Measurements from ENCODE around the gene P2RY2.

DNA sequence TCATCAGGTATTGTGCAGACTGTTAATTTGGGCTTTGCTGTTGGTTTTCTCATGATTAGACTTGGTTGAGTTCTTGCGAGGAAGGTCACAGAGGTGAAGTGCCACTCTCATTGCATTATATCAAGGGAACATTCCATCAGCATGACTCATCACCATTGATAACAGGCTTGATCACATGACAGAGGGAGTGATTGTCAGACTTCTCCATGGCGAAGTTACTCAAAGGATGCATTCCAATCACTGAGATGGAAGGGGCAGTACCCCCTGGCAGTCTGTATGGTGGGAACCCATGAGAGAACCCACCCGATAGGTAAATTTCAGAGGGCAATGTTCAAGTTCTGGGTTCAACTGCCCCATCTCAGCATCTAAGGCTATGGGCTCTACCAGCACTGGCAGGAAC is 19.4 kb upstream of the P2RY2 start:
- TF ChIP-seq SMARCA5 (IDR thresholded peaks at IDR 0.05) (no peak), CREB1 (IDR thresholded peaks at IDR 0.05; ENCODE audit: low read depth) (no peak), ASH2L (IDR thresholded peaks at IDR 0.05; ENCODE audit: borderline replicate concordance, low read depth) (no peak), EP300 (IDR thresholded peaks at IDR 0.05; ENCODE audit: borderline replicate concordance in 1 of 2, control insufficient read depth in 1 of 2, low read depth in 2 of 2, low read length in 2 of 2) (no peak), POLR2A (IDR thresholded peaks at IDR 0.05; ENCODE audit: low read depth, low read length) (no peak), ZZZ3 (IDR thresholded peaks at IDR 0.05; ENCODE audit: control insufficient read depth, insufficient read length, low read depth) (no peak), KDM1A (IDR thresholded peaks at IDR 0.05; ENCODE audit: borderline replicate concordance) (no peak)
- TF ChIP-seq, protein P1, sequence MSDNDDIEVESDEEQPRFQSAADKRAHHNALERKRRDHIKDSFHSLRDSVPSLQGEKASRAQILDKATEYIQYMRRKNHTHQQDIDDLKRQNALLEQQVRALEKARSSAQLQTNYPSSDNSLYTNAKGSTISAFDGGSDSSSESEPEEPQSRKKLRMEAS (IDR thresholded peaks at IDR 0.05; ENCODE audit: low read depth, low read length): no peak
- TF ChIP-seq, protein P2, sequence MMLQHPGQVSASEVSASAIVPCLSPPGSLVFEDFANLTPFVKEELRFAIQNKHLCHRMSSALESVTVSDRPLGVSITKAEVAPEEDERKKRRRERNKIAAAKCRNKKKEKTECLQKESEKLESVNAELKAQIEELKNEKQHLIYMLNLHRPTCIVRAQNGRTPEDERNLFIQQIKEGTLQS (IDR thresholded peaks at IDR 0.05; ENCODE audit: borderline replicate concordance, extremely low read depth, low read depth, low read length): no peak
- TF ChIP-seq, protein P3, sequence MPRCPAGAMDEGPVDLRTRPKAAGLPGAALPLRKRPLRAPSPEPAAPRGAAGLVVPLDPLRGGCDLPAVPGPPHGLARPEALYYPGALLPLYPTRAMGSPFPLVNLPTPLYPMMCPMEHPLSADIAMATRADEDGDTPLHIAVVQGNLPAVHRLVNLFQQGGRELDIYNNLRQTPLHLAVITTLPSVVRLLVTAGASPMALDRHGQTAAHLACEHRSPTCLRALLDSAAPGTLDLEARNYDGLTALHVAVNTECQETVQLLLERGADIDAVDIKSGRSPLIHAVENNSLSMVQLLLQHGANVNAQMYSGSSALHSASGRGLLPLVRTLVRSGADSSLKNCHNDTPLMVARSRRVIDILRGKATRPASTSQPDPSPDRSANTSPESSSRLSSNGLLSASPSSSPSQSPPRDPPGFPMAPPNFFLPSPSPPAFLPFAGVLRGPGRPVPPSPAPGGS (IDR thresholded peaks at IDR 0.05; ENCODE audit: borderline replicate concordance, insufficient read depth, low read depth, low read length, poor library complexity, severe bottlenecking): no peak
- TF ChIP-seq, protein P4, sequence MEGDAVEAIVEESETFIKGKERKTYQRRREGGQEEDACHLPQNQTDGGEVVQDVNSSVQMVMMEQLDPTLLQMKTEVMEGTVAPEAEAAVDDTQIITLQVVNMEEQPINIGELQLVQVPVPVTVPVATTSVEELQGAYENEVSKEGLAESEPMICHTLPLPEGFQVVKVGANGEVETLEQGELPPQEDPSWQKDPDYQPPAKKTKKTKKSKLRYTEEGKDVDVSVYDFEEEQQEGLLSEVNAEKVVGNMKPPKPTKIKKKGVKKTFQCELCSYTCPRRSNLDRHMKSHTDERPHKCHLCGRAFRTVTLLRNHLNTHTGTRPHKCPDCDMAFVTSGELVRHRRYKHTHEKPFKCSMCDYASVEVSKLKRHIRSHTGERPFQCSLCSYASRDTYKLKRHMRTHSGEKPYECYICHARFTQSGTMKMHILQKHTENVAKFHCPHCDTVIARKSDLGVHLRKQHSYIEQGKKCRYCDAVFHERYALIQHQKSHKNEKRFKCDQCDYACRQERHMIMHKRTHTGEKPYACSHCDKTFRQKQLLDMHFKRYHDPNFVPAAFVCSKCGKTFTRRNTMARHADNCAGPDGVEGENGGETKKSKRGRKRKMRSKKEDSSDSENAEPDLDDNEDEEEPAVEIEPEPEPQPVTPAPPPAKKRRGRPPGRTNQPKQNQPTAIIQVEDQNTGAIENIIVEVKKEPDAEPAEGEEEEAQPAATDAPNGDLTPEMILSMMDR (IDR thresholded peaks at IDR 0.05 in 2 of 3, conservative IDR thresholded peaks at IDR 0.05 in 1 of 3; ENCODE audit: control insufficient read depth in 2 of 3, extremely low read depth in 1 of 3, insufficient read depth in 1 of 3, low read depth in 3 of 3, low read length in 3 of 3): no peak

Measured in GM12878 (cell line).